ENCODE data around the gene DPRX. TPM values are rescaled to one million over a fixed set of nuclear protein-coding genes. Genes with fewer than 3 reads are reported as not detected.

DPRX gene
- total and polyA plus RNA-seq, 2 experiments from 2014 or later = not detected

DNA sequence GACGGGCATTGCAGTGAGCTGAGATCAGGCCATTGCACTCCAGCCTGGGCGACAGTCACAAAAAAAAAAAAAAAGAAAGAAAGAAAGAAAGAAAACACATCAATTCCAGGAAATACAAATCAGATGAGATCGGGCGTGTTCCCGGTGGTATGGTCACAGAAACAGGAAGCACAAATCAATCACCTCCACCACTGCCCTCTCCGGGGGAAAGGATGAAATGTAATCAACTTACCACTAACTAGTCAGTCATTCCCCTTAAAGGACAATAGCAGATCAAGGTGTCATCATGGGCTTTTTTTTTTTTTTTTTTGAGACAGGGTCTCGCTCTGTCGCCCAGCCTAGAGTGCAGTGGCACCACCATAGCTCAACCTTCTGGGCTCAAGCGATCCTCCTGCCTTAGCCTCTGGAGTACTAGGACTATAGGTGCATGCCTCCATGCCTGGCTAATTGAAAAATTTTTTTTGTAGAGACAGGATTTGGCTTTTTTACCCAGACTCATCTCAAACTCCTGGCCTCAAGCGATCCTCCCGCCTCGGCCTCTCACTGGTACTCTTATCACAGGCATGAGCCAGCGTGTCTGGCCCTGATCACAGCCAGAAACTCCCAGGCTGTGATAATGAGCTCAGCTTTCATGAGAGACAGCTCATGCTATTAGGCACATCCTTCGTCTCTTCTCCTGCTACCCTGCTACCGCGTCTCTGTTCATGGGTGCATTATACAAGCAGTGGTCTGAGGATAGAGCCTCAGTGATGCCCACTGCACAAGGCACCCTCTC, 6.8 kb upstream of the DPRX start:
- ATAC-seq (no peak), DNase-seq (ENCODE audit: low spot score) (no peak)
- Histone ChIP-seq H4K20me1 (replicated peaks; ENCODE audit: insufficient read depth) (no peaks in the 10 kb centered on the region), H3K27ac (ENCODE audit: low read depth) (no peak overlapping the region), H3F3A (replicated peaks; ENCODE audit: low read depth) (peaks cover 4% of the 10 kb centered on the region; the same call in 1 of the 2 replicates), H3K9me2 (ENCODE audit: insufficient read depth) (no peaks in the 10 kb centered on the region), H3K4me2 (no peak overlapping the region), H3K27me3 (ENCODE audit: insufficient read depth) (no peaks in the 10 kb centered on the region), H2AFZ (peak overlapping the region; percentile 43; the same call in 1 of the 2 replicates), H3K79me2 (replicated peaks; ENCODE audit: insufficient read depth) (no peaks in the 10 kb centered on the region), H3K4me3 (no peak overlapping the region), H3K4me1 (ENCODE audit: insufficient read depth) (0 out of 2 replicates have a peak, but pooled peaks cover 5% of the 10 kb centered on the region), H3K36me3 (ENCODE audit: insufficient read depth) (no peaks in the 10 kb centered on the region)
- H3K27ac Mint-ChIP-seq = no peak overlapping the region
- H3K36me3 Mint-ChIP-seq (ENCODE audit: low read depth) = no peaks in the 10 kb centered on the region
- H3K27me3 Mint-ChIP-seq (ENCODE audit: insufficient read depth, low read depth, poor library complexity) = peaks cover 14% of the 10 kb centered on the region
- TF ChIP-seq STAT1 (IDR thresholded peaks at IDR 0.05; ENCODE audit: unreplicated experiment) = no peak
- no peak for TF ChIP-seq EZH2phosphoT487 (IDR thresholded peaks at IDR 0.05; ENCODE audit: unreplicated experiment)
- no peak for TF ChIP-seq NANOG (IDR thresholded peaks at IDR 0.05; ENCODE audit: borderline replicate concordance)
- TF ChIP-seq REST (IDR thresholded peaks at IDR 0.05; ENCODE audit: unreplicated experiment) = no peak
- TF ChIP-seq JUNB (IDR thresholded peaks at IDR 0.05; ENCODE audit: unreplicated experiment) = no peak
- TF ChIP-seq ZNF114 (CRISPR knock-in tag; IDR thresholded peaks at IDR 0.05) = no peak
- TF ChIP-seq ZNF331 (CRISPR knock-in tag; IDR thresholded peaks at IDR 0.05; ENCODE audit: low read depth) = no peak
- TF ChIP-seq, protein P1, sequence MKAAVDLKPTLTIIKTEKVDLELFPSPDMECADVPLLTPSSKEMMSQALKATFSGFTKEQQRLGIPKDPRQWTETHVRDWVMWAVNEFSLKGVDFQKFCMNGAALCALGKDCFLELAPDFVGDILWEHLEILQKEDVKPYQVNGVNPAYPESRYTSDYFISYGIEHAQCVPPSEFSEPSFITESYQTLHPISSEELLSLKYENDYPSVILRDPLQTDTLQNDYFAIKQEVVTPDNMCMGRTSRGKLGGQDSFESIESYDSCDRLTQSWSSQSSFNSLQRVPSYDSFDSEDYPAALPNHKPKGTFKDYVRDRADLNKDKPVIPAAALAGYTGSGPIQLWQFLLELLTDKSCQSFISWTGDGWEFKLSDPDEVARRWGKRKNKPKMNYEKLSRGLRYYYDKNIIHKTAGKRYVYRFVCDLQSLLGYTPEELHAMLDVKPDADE (IDR thresholded peaks at IDR 0.05) = no peak
- TF ChIP-seq EZH2 (IDR thresholded peaks at IDR 0.05; ENCODE audit: low read depth, unreplicated experiment) = no peak
- no peak for TF ChIP-seq POLR2AphosphoS5 (IDR thresholded peaks at IDR 0.05; ENCODE audit: low read depth)
- peaks cover 8% of the 10 kb centered on the region for H3K4me1 Mint-ChIP-seq
- no peak overlapping the region for H3K4me3 Mint-ChIP-seq
- no peaks in the 10 kb centered on the region for H3K9me3 Mint-ChIP-seq

DNA sequence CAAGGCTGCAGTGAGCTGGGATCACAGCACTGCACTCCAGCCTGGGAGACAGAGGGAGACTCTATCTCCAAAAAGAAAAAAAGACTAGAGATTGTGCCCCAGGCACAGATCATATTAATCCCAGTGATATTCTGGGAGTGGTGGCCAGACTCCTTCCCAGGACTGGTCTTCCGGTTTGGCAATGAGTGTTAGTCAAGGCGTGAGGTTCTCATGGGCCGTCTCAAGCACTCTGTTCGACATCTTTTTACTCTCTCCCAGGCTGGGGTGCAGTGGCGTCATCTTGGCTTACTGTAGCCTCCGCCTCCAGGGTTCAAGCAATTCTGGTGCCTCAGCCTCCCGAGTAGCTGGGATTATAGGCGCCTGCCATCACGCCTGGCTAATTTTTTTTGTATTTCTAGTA, 5.3 kb upstream of the DPRX start:
- H3K27ac Mint-ChIP-seq = no peak overlapping the region
- Histone ChIP-seq H2AFZ (peak overlapping the region; percentile 81; the same call in 1 of the 2 replicates), H3K4me2 (no peak overlapping the region), H3F3A (replicated peaks; ENCODE audit: low read depth) (peaks cover 4% of the 10 kb centered on the region; the same call in 1 of the 2 replicates), H4K20me1 (replicated peaks; ENCODE audit: insufficient read depth) (no peaks in the 10 kb centered on the region), H3K27ac (ENCODE audit: low read depth) (no peak overlapping the region), H3K36me3 (ENCODE audit: insufficient read depth) (no peaks in the 10 kb centered on the region), H3K79me2 (replicated peaks; ENCODE audit: insufficient read depth) (no peaks in the 10 kb centered on the region), H3K4me1 (ENCODE audit: insufficient read depth) (0 out of 2 replicates have a peak, but pooled peaks cover 5% of the 10 kb centered on the region), H3K27me3 (ENCODE audit: insufficient read depth) (no peaks in the 10 kb centered on the region), H3K9me2 (ENCODE audit: insufficient read depth) (no peaks in the 10 kb centered on the region), H3K4me3 (no peak overlapping the region)
- H3K4me1 Mint-ChIP-seq = peaks cover 8% of the 10 kb centered on the region
- no peaks in the 10 kb centered on the region for H3K9me3 Mint-ChIP-seq
- no peak overlapping the region for H3K4me3 Mint-ChIP-seq
- ATAC-seq (no peak), DNase-seq (ENCODE audit: low spot score) (no peak)
- peaks cover 14% of the 10 kb centered on the region for H3K27me3 Mint-ChIP-seq (ENCODE audit: insufficient read depth, low read depth, poor library complexity)
- H3K36me3 Mint-ChIP-seq (ENCODE audit: low read depth) = no peaks in the 10 kb centered on the region
- TF ChIP-seq EZH2phosphoT487 (IDR thresholded peaks at IDR 0.05; ENCODE audit: unreplicated experiment) (no peak), REST (IDR thresholded peaks at IDR 0.05; ENCODE audit: unreplicated experiment) (no peak)

Measured in GM23338 (cell line).